HCT116 (cell line): ENCODE results near the gene IQSEC3. TPM values are rescaled to one million over a fixed set of nuclear protein-coding genes. Genes with fewer than 3 reads are reported as not detected.

Experiments used
- ATAC-seq: fragments of 200-7000 bp; cut with Tn5 transposase; 2 replicates; pipeline ENCODE4 v1.9.1; 2020; ENCODE audit warnings: mild to moderate bottlenecking, moderate library complexity
- BruUV-seq: library from RNA; stranded (reverse); fragments of 400-500 nt; replicated peaks from 2 replicates; lab custom pipeline; 2021; lab: Mats Ljungman, UMichigan
- CTCF ChIA-PET: fragments of 300-600 bp; sonication (Branson Sonifier 250); formaldehyde crosslinking; loops from one replicate; lab custom pipeline; 2021; ENCODE audit warnings: antibody characterized with exemption; lab: Charles Lee
- POLR2A ChIA-PET: fragments of 300-600, 350-600 bp; sonication (Branson Sonifier 250); formaldehyde crosslinking; loops from one replicate; lab custom pipeline; 2021; ENCODE audit warnings: antibody characterized with exemption; lab: Charles Lee
- RAD21 ChIA-PET, 2 experiments: fragments of 300-600 bp; sonication (Branson Sonifier 250); formaldehyde crosslinking; loops; one replicate each; lab custom pipeline; 2023; ENCODE audit warnings: low total read pairs in 2 of 2; ENCODE audit not compliant: uncharacterized antibody in 2 of 2, unreplicated experiment in 2 of 2, low non-redundant PET in 1 of 2; lab: Charles Lee
- DNase-seq: peaks from one replicate; pipeline ENCODE4 v3.0.0-alpha.2; 2010; ENCODE audit warnings: low read depth, low spot score
- H2AFZ ChIP-seq: fragments of 200-600 bp; shearing (Covaris generic), sonication (generic); 2 replicates; pipeline ENCODE4 v1.6.1; 2017; ENCODE audit warnings: low read depth, mixed run types, mixed read lengths, antibody characterized with exemption, low read length; ENCODE audit not compliant: poor library complexity, severe bottlenecking
- H3K27ac ChIP-seq: 2 replicates; pipeline ENCODE4 v1.5.1; 2012; ENCODE audit warnings: low read depth, low read length
- H3K27me3 ChIP-seq: fragments of 200-600 bp; sonication (generic); 2 replicates; pipeline ENCODE4 v1.6.1; 2016; ENCODE audit warnings: mixed run types, low read length, mixed read lengths; ENCODE audit not compliant: insufficient read depth
- H3K36me3 ChIP-seq, 2 experiments: fragments of 200-500 bp in 1 of 2; fragments of 200-600 bp in 1 of 2; sonication (Bioruptor generic) in 1 of 2; sonication (generic) in 1 of 2; 2 replicates each; pipeline versions ENCODE4 v1.5.1 to v1.6.1; 2014 to 2016; ENCODE audit warnings: low read length in 2 of 2, inconsistent platforms in 1 of 2, mixed read lengths in 1 of 2, mixed run types in 1 of 2; ENCODE audit not compliant: insufficient read depth in 2 of 2, control insufficient read depth in 1 of 2
- H3K4me1 ChIP-seq, 2 experiments: fragments of 200-600 bp in 1 of 2; sonication (generic) in 1 of 2; 2 replicates each; pipeline versions ENCODE4 v1.5.1 to v1.6.1; 2012 to 2017; ENCODE audit warnings: low read length in 2 of 2, inconsistent platforms in 1 of 2, mild to moderate bottlenecking in 1 of 2, mixed read lengths in 1 of 2, mixed run types in 1 of 2, moderate library complexity in 1 of 2; ENCODE audit not compliant: insufficient read depth in 2 of 2, control insufficient read depth in 1 of 2
- H3K4me2 ChIP-seq: fragments of 200-600 bp; sonication (generic); 2 replicates; pipeline ENCODE4 v1.6.1; 2017; ENCODE audit warnings: mixed run types, low read length, mixed read lengths
- H3K4me3 ChIP-seq, 2 experiments: fragments of 200-600 bp in 1 of 2; sonication (generic) in 1 of 2; replicated peaks in 1 of 2; 2 replicates each; pipeline ENCODE4 v1.5.1; 2011 to 2016; ENCODE audit warnings: low read length in 2 of 2, control low read depth in 1 of 2, low read depth in 1 of 2, mild to moderate bottlenecking in 1 of 2, mixed read lengths in 1 of 2, mixed run types in 1 of 2
- H3K79me2 ChIP-seq: fragments of 200-600 bp; sonication (generic); 2 replicates; pipeline ENCODE4 v1.6.1; 2017; ENCODE audit warnings: mild to moderate bottlenecking, mixed run types, low read length, moderate library complexity, mixed read lengths; ENCODE audit not compliant: insufficient read depth
- H3K9ac ChIP-seq: fragments of 200-600 bp; sonication (generic); 2 replicates; pipeline ENCODE4 v1.6.1; 2016; ENCODE audit warnings: low read length, mixed read lengths
- H3K9me2 ChIP-seq: fragments of 200-600 bp; sonication (generic), shearing (Covaris generic); 2 replicates; pipeline ENCODE4 v1.6.1; 2017; ENCODE audit warnings: mixed run types, mild to moderate bottlenecking, moderate library complexity; ENCODE audit not compliant: insufficient read depth
- H3K9me3 ChIP-seq, 2 experiments: fragments of 200-500 bp in 1 of 2; fragments of 200-600 bp in 1 of 2; sonication (Bioruptor generic) in 1 of 2; sonication (generic) in 1 of 2; 2 replicates each; pipeline ENCODE4 v1.6.1; 2014 to 2017; ENCODE audit warnings: low read length in 2 of 2, mixed read lengths in 2 of 2, inconsistent platforms in 1 of 2, low read depth in 1 of 2, mild to moderate bottlenecking in 1 of 2, mixed run types in 1 of 2, moderate library complexity in 1 of 2; ENCODE audit not compliant: control insufficient read depth in 1 of 2, insufficient read depth in 1 of 2
- H4K20me1 ChIP-seq: fragments of 200-600 bp; sonication (generic), shearing (Covaris generic); 2 replicates; pipeline ENCODE4 v1.6.1; 2017; ENCODE audit warnings: mixed run types, mild to moderate bottlenecking, moderate library complexity; ENCODE audit not compliant: insufficient read depth
- CTCF ChIP-seq, 3 experiments: fragments of 200-600 bp in 1 of 3; sonication (generic) in 1 of 3; IDR thresholded peaks in 2 of 3; conservative IDR thresholded peaks in 1 of 3; 2 replicates each; pipeline ENCODE4 v1.5.1; 2012 to 2017; ENCODE audit warnings: low read depth in 2 of 3, low read length in 2 of 3, antibody characterized with exemption in 1 of 3, borderline replicate concordance in 1 of 3, control low read depth in 1 of 3, mild to moderate bottlenecking in 1 of 3, mixed read lengths in 1 of 3, mixed run types in 1 of 3, moderate library complexity in 1 of 3; ENCODE audit not compliant: insufficient read depth in 1 of 3
- EZH2 ChIP-seq: fragments of 200-600 bp; sonication (generic); IDR thresholded peaks from 2 replicates; pipeline ENCODE4 v1.6.1; 2017; ENCODE audit warnings: antibody characterized with exemption, mixed run types
- EZH2phosphoT487 ChIP-seq: fragments of 200-600 bp; IDR thresholded peaks from 2 replicates; pipeline ENCODE4 v1.6.1; 2018; ENCODE audit warnings: antibody characterized with exemption, borderline replicate concordance
- JUND ChIP-seq: IDR thresholded peaks from 2 replicates; pipeline ENCODE4 v1.6.1; 2012
- MAX ChIP-seq: IDR thresholded peaks from 2 replicates; pipeline ENCODE4 v1.6.1; 2012
- POLR2A ChIP-seq: IDR thresholded peaks from 2 replicates; pipeline ENCODE4 v1.7.0; 2011; ENCODE audit warnings: borderline replicate concordance; ENCODE audit not compliant: insufficient read depth, insufficient read length; ENCODE audit errors: extremely low read depth
- REST ChIP-seq: IDR thresholded peaks from 2 replicates; pipeline ENCODE4 v1.6.1; 2012; ENCODE audit warnings: low read depth
- SP1 ChIP-seq: IDR thresholded peaks from 2 replicates; pipeline ENCODE4 v1.6.1; 2012; ENCODE audit warnings: low read depth
- SRF ChIP-seq: IDR thresholded peaks from 2 replicates; pipeline ENCODE4 v1.6.1; 2012; ENCODE audit warnings: low read depth
- YY1 ChIP-seq: IDR thresholded peaks from 2 replicates; pipeline ENCODE4 v1.6.1; 2011; ENCODE audit warnings: low read length, low read depth, moderate library complexity, mild to moderate bottlenecking; ENCODE audit not compliant: insufficient replicate concordance; ENCODE audit errors: extremely low read depth
- ZFX ChIP-seq: fragments of 450-650 bp; IDR thresholded peaks from 2 replicates; pipeline ENCODE4 v1.6.1; 2017
- ZNF274 ChIP-seq: fragments of 200-500 bp; sonication (Bioruptor generic); IDR thresholded peaks from 2 replicates; pipeline ENCODE4 v1.6.1; 2014; ENCODE audit warnings: mild to moderate bottlenecking, low read depth, low read length, inconsistent platforms
- intact Hi-C: fragments of 100-400 bp; cut with micrococcal nuclease; formaldehyde crosslinking; loops from 2 replicates; pipeline ENCODE4 v1.10.0; 2022
- total RNA-seq: library from RNA; stranded (reverse); gene quantifications from one replicate; pipeline ENCODE4 v1.2.1, GENCODE V29; 2021; ENCODE audit not compliant: unreplicated experiment
- TF ChIP-seq, protein P1 (sequence below): IDR thresholded peaks from 2 replicates; pipeline ENCODE4 v1.6.1; 2012

The IQSEC3 gene
- total RNA-seq, 1 experiment from 2014 or later: not detected

- Histone ChIP-seq H3K9ac (no peak overlapping the region), H3K9me2 (no peaks in the 10 kb centered on the region), H3K4me1 (0 out of 4 replicates have a peak, but pooled peaks cover 0 to 4% of the 10 kb centered on the region in 2 experiments), H4K20me1 (no peaks in the 10 kb centered on the region), H3K79me2 (no peaks in the 10 kb centered on the region), H3K4me3 (no peak overlapping the region), H2AFZ (no peak overlapping the region), H3K27ac (no peak overlapping the region), H3K9me3 (no peaks in the 10 kb centered on the region), H3K27me3 (no peaks in the 10 kb centered on the region), H3K4me2 (no peak overlapping the region), H3K36me3 (no peaks in the 10 kb centered on the region)
- POLR2A ChIA-PET: no interaction called here
- ATAC-seq (no peak), DNase-seq (no peak)
- TF ChIP-seq EZH2phosphoT487 (no peak), SP1 (no peak), POLR2A (no peak), EZH2 (no peak), CTCF (IDR thresholded peaks at IDR 0.05 in 2 of 3, conservative IDR thresholded peaks at IDR 0.05 in 1 of 3; ENCODE audit: borderline replicate concordance in 1 of 3, insufficient read depth in 1 of 3, low read depth in 2 of 3, low read length in 2 of 3) (no peak), MAX (no peak), ZFX (no peak), YY1 (no peak), ZNF274 (no peak), REST (no peak), SRF (no peak), JUND (no peak)
- TF ChIP-seq, protein P1, sequence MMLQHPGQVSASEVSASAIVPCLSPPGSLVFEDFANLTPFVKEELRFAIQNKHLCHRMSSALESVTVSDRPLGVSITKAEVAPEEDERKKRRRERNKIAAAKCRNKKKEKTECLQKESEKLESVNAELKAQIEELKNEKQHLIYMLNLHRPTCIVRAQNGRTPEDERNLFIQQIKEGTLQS: no peak
- CTCF ChIA-PET: no interaction called here
- no TSS peak for BruUV-seq
- intact Hi-C loops: no loop called here
- RAD21 ChIA-PET: no interaction called here
Observed at GRCh38 chr12:166425-167075, 100.0 kb downstream of the IQSEC3 start.
